Gastroesophageal sphincter (tissue), 4 donors: ENCODE measurements around the gene ISL1. TPM values are rescaled to one million over a fixed set of nuclear protein-coding genes. Genes with fewer than 3 reads are reported as not detected.

ENCODE experiments used
- ATAC-seq: fragments of 150-250 bp; one replicate; pipeline ENCODE4 v1.9.1; 2016; ENCODE audit warnings: mild to moderate bottlenecking, moderate library complexity
- H3K27ac ChIP-seq, 4 donors: fragments of 200-600 bp; sonication (generic) in 3 of 4; 1 replicate in 3 of 4; 2 replicates in 1 of 4; pipeline ENCODE4 v1.5.1; 2016 to 2019
- H3K27me3 ChIP-seq: fragments of 200-600 bp; sonication (generic); one replicate; pipeline ENCODE4 v1.5.1; 2019
- H3K36me3 ChIP-seq, 2 donors: fragments of 200-600 bp; sonication (generic); one replicate each; pipeline ENCODE4 v1.5.1; 2019; ENCODE audit warnings: control low read depth in 1 of 2
- H3K4me1 ChIP-seq, 3 donors: fragments of 200-600 bp; sonication (generic); 1 replicate in 2 of 3; 2 replicates in 1 of 3; pipeline ENCODE4 v1.5.1; 2016 to 2019; ENCODE audit warnings: control low read depth in 2 of 3
- H3K4me3 ChIP-seq, 2 donors: fragments of 200-600 bp; sonication (generic); one replicate each; pipeline ENCODE4 v1.5.1; 2019; ENCODE audit warnings: mild to moderate bottlenecking in 1 of 2, moderate library complexity in 1 of 2
- H3K9me3 ChIP-seq, 3 donors: fragments of 200-600 bp; sonication (generic); one replicate each; pipeline ENCODE4 v1.5.1; 2017 to 2019; ENCODE audit warnings: control low read depth in 2 of 3
- EP300 ChIP-seq: sonication (generic); formaldehyde crosslinking; IDR thresholded peaks from one replicate; pipeline ENCODE4 v1.6.1; 2017; ENCODE audit warnings: antibody characterized with exemption, mild to moderate bottlenecking
- POLR2A ChIP-seq, 2 donors: fragments of 450-650 bp; IDR thresholded peaks; one replicate each; pipeline ENCODE4 v1.6.1; 2017; ENCODE audit warnings: antibody characterized with exemption in 2 of 2, mild to moderate bottlenecking in 2 of 2, moderate library complexity in 1 of 2
- POLR2AphosphoS5 ChIP-seq: sonication (generic); formaldehyde crosslinking; IDR thresholded peaks from one replicate; pipeline ENCODE4 v1.6.1; 2017; ENCODE audit warnings: antibody characterized with exemption
- WGBS, 2 donors: methylation state at CpG; one replicate each; pipeline ENCODE4 v1.1.5; 2018; ENCODE audit warnings: low coverage in 1 of 2; 5-methylcytosine and 5-hydroxymethylcytosine counted together
- total RNA-seq, 4 donors: library from RNA; depleted of rRNA; stranded (reverse); fragments of >200 nt; gene quantifications; one replicate each; pipeline ENCODE4 v1.1.0, GENCODE V29; 2016
- TF ChIP-seq, protein P1 (sequence below), 4 experiments: fragments of 200-600 bp in 2 of 4; fragments of 450-650 bp in 2 of 4; sonication (generic) in 1 of 4; IDR thresholded peaks; one replicate each; pipeline ENCODE4 v1.5.1; 2017 to 2019; ENCODE audit warnings: antibody characterized with exemption in 4 of 4, mild to moderate bottlenecking in 2 of 4, moderate library complexity in 2 of 4

ISL1 gene
- total RNA-seq, 4 donors from 2014 or later: 17.6 to 21.3 TPM; not detected in 2

DNA sequence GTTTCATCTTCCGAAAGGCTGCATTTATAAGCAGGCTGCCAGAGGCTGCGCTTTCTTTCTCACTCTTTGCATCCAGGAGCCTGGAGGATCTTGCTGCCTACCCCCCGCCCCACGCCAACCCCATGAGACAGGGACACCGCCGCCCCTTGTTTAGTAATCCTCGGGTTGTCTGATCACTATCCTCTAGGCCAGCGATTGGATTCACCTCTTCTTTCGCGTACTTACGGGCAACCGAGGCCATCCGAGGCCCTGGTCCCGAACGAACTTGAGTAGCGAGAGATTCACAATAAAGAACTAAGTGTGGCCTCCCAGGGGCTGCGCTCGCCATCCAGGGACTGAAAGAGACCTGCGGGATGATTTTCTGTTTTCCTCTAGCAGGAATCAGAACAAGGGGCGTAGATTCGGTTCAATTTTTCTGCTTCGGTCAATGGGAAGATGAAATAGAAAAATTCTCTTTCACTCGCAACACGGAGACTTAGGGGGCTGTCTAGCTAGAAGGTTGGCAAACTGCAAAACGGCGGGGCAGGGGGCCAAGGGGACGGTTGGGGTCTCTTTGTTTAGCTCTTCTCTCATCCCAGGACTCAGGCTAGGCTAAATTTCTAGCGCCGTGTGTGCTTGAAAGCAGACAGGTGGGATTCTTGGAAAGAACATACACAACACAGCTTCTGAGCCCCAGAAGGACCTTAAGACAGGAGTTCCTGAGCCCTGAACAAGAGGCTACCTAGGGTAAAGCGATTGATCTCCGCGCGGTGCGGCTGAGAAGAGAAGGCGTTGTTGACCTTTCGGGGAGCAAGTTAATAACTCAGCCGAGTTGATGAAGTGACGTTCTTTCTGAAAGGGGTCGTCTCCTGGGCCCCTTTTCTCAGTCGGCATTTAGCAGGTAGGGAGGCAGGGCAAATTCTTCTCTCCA is 5.8 kb upstream of the ISL1 start:
- peak overlapping the region in 1 of 2 donors; percentile 38 for H3K4me3 ChIP-seq
- ATAC-seq: no peak
- peak overlapping the region in 1 of 4 donors; percentile 39 for H3K27ac ChIP-seq
- no peaks in the 10 kb centered on the region for H3K9me3 ChIP-seq
- 8 to 31% methylated on average over 19 to 31 of the region's 40 CpGs for WGBS, 2 donors
- H3K36me3 ChIP-seq: no peaks in the 10 kb centered on the region
- peaks cover 0 to 18% (median 3%) of the 10 kb centered on the region in 3 donors for H3K4me1 ChIP-seq
- peaks cover 82% of the 10 kb centered on the region for H3K27me3 ChIP-seq
- TF ChIP-seq, protein P1, sequence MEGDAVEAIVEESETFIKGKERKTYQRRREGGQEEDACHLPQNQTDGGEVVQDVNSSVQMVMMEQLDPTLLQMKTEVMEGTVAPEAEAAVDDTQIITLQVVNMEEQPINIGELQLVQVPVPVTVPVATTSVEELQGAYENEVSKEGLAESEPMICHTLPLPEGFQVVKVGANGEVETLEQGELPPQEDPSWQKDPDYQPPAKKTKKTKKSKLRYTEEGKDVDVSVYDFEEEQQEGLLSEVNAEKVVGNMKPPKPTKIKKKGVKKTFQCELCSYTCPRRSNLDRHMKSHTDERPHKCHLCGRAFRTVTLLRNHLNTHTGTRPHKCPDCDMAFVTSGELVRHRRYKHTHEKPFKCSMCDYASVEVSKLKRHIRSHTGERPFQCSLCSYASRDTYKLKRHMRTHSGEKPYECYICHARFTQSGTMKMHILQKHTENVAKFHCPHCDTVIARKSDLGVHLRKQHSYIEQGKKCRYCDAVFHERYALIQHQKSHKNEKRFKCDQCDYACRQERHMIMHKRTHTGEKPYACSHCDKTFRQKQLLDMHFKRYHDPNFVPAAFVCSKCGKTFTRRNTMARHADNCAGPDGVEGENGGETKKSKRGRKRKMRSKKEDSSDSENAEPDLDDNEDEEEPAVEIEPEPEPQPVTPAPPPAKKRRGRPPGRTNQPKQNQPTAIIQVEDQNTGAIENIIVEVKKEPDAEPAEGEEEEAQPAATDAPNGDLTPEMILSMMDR (IDR thresholded peaks at IDR 0.05): no peak
- TF ChIP-seq POLR2A (IDR thresholded peaks at IDR 0.05) (no peak), POLR2AphosphoS5 (no peak), EP300 (no peak)

DNA sequence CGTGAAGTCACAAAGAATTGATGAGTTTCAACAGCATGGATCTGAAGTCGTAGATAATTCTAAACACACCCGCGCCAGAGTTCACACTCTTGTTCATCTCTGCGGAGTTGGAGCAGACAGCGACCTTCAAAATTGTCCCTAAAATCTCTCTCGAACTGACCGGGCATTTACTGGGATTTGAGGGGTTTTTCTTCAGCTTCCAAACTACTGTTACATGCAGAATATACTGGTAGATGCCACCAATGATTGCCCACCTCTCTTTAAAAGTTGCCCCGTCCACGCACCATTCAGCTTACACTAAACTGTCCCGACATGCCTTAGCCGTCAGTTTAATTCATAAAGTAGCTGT is 5.2 kb upstream of the ISL1 start:
- Histone ChIP-seq H3K27me3 (peaks cover 88% of the 10 kb centered on the region), H3K27ac (peak overlapping the region in 1 of 4 donors; percentile 39), H3K4me1 (peaks cover 0 to 24% (median 5%) of the 10 kb centered on the region in 3 donors), H3K36me3 (no peaks in the 10 kb centered on the region), H3K9me3 (no peaks in the 10 kb centered on the region), H3K4me3 (peak overlapping the region in 1 of 2 donors; percentile 38)
- 16 to 51% methylated on average over 9 to 11 of the region's 12 CpGs for WGBS, 2 donors
- no peak for ATAC-seq
- TF ChIP-seq EP300: no peak
- TF ChIP-seq POLR2A (IDR thresholded peaks at IDR 0.05): no peak
- no peak for TF ChIP-seq POLR2AphosphoS5
- TF ChIP-seq, protein P1 (IDR thresholded peaks at IDR 0.05): no peak

DNA sequence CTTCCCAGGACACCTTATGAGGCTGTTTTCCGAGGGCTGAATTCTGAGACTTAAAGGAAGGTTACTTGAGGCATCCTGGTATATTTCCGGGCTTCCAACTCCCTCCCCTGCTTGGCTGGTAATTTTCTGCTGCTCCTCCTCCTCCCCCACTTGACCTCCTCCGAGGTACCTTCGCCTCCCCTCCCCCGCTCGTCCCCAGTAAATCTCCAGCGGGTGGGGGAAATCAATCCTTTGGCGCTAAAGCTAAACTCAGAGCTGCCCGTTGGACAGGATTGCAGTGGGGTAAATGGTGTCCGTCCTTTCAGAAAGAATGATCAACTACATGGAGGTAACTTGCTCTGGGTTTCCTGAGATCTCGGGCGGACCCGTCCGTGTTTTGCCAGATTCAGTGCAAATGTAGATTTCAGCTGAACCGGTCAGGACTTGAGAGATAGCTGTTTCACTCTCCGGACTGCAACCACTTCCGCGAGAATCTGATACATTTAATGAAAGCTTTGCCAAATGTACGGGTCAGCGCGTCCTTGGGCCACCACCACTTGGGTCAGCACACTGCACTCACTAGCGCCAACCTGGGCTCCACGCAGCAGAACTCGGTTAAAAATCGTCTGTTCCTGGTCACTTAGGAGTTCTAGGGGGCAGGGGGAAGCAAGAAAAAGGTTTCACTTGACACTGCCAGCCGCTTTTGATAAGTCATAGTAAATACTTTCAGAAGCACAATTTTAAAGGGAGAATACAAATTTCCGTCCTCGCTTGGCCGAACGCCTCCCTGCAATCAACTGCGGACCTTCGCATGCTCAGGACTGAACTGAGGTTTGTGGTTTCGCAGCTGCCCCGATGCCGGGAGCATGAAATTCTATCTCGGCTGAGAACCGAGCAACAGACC is 4.6 kb upstream of the ISL1 start:
- TF ChIP-seq POLR2AphosphoS5: peak; percentile 10
- TF ChIP-seq, protein P1 (IDR thresholded peaks at IDR 0.05): no peak
- Histone ChIP-seq H3K27me3 (peaks cover 91% of the 10 kb centered on the region), H3K4me3 (peak overlapping the region in 1 of 2 donors; percentile 38), H3K36me3 (no peaks in the 10 kb centered on the region), H3K4me1 (peaks cover 0 to 31% (median 5%) of the 10 kb centered on the region in 3 donors), H3K27ac (peak overlapping the region in 1 of 4 donors; percentile 39), H3K9me3 (no peaks in the 10 kb centered on the region)
- 5 to 6% methylated on average over 2 to 16 of the region's 37 CpGs for WGBS, 2 donors
- ATAC-seq: no peak

DNA sequence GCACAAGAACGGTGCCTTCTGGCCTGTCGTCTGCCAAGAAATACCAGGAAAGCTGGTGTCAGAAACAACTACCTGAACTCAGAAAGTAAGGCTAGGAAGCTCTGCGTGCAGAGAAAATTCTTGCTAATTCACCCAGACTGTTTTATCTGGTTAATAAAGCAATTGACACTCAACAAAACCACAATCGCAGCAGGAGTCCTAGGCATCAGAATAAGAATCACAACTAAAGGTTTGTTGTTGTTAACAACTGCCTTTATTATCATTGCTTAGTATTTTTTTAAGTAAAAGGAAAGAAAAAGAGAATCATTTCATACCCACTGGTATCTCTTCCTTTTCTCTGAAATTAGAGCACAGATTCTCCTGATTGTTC is 3.9 kb upstream of the ISL1 start:
- Histone ChIP-seq H3K4me1 (peaks cover 0 to 33% (median 5%) of the 10 kb centered on the region in 3 donors), H3K27me3 (peaks cover 91% of the 10 kb centered on the region), H3K27ac (peak overlapping the region in 1 of 4 donors; percentile 39), H3K36me3 (no peaks in the 10 kb centered on the region), H3K4me3 (peak overlapping the region in 1 of 2 donors; percentile 38), H3K9me3 (no peaks in the 10 kb centered on the region)
- TF ChIP-seq, protein P1 (IDR thresholded peaks at IDR 0.05): no peak
- TF ChIP-seq EP300 (no peak), POLR2AphosphoS5 (no peak), POLR2A (IDR thresholded peaks at IDR 0.05) (no peak)
- no peak for ATAC-seq
- WGBS, 2 donors: 6 to 18% methylated on average over 2 of the region's 4 CpGs
